Prostate gland (tissue), 2 donors: ENCODE measurements around the gene OR5H1.

ENCODE experiments used
- POLR2A ChIP-seq: fragments of 450-650 bp; IDR thresholded peaks from one replicate; pipeline ENCODE4 v1.6.1; 2016; ENCODE audit warnings: antibody characterized with exemption, mild to moderate bottlenecking
- TF ChIP-seq, protein P1 (sequence below), 4 experiments: fragments of 200-600 bp in 2 of 4; fragments of 450-650 bp in 2 of 4; sonication (generic) in 2 of 4; IDR thresholded peaks; 1 replicate in 3 of 4; 2 replicates in 1 of 4; pipeline ENCODE4 v1.5.1; 2016 to 2019; ENCODE audit warnings: antibody characterized with exemption in 4 of 4, mild to moderate bottlenecking in 2 of 4, moderate library complexity in 2 of 4

DNA sequence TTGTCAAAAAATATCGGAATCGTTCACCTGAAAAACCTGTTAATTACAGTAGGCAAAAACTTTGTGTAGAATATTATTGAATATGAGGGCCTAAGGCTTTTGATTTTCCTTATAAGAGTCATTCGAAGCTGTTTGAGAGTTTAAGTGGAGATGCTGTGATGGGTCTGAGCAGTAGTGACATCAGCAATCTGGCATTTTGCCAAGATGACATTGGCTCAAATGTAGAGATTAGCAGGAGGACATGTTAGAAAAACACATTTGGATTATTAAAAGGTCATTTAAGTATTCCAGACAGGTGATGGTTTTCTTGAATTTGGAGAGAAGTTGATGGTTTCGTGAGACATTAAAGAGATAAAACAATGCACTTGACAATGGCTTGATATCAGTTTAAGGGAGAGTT lies 30.7 kb upstream of the OR5H1 start:
- TF ChIP-seq, protein P1, sequence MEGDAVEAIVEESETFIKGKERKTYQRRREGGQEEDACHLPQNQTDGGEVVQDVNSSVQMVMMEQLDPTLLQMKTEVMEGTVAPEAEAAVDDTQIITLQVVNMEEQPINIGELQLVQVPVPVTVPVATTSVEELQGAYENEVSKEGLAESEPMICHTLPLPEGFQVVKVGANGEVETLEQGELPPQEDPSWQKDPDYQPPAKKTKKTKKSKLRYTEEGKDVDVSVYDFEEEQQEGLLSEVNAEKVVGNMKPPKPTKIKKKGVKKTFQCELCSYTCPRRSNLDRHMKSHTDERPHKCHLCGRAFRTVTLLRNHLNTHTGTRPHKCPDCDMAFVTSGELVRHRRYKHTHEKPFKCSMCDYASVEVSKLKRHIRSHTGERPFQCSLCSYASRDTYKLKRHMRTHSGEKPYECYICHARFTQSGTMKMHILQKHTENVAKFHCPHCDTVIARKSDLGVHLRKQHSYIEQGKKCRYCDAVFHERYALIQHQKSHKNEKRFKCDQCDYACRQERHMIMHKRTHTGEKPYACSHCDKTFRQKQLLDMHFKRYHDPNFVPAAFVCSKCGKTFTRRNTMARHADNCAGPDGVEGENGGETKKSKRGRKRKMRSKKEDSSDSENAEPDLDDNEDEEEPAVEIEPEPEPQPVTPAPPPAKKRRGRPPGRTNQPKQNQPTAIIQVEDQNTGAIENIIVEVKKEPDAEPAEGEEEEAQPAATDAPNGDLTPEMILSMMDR (IDR thresholded peaks at IDR 0.05): no peak
- no peak for TF ChIP-seq POLR2A
